ENCODE results near the gene ZNF234.
A peak's percentile ranks its signal among the peaks of the same experiment; 100 is the strongest.
"Not testable (repeated sequence)": the region's sequence is repeated elsewhere in the genome, so short reads cannot be mapped to it uniquely, and the experiment has no call there.

ZNF234 gene

GRCh38 chr19:44113138-44113783 lies 28.1 kb upstream of the ZNF234 start, which contains the start of gene ZNF225:
ZNF225 (plus strand) TSS chr19:44113399; CDS start chr19:44115828, 2,429 bp downstream.
- no peaks in the 10 kb centered on the region for H3K9me2 ChIP-seq (replicated peaks; ENCODE audit: insufficient read depth, low read length)
- H2AFZ ChIP-seq (ENCODE audit: low read length) = peak within 1 kb of the TSS; percentile 98
- H3K4me1 ChIP-seq (ENCODE audit: low read length) = 0 out of 2 replicates have a peak, but pooled peaks cover 3% of the 10 kb centered on the region
- H3K9me3 ChIP-seq (replicated peaks; ENCODE audit: insufficient read depth, low read length) = no peaks in the 10 kb centered on the region
- DNase-seq = peak; percentile 96
- H3K4me3 ChIP-seq (ENCODE audit: low read length) = peak within 1 kb of the TSS; percentile 87
- H3K4me2 ChIP-seq (ENCODE audit: low read depth, low read length) = peak within 1 kb of the TSS; percentile 98
- TF ChIP-seq EZH2phosphoT487 (IDR thresholded peaks at IDR 0.05; ENCODE audit: low read length) (no peak), EZH2 (optimal IDR thresholded peaks at IDR 0.05; ENCODE audit: low read depth, low read length) (no peak), CTCF (IDR thresholded peaks at IDR 0.05; ENCODE audit: low read length) (no peak)
- no peaks in the 10 kb centered on the region for H3F3A ChIP-seq (ENCODE audit: insufficient read depth, low read length)
- H3K27ac ChIP-seq (ENCODE audit: low read length) = no peak within 1 kb of the TSS
- H3K9ac ChIP-seq (ENCODE audit: low read length) = peak within 1 kb of the TSS; percentile 47; the same call in 1 of the 2 replicates
- H4K20me1 ChIP-seq (ENCODE audit: insufficient read depth, low read length) = no peaks in the 10 kb centered on the region
- H3K27me3 ChIP-seq (replicated peaks; ENCODE audit: insufficient read depth, low read length) = no peaks in the 10 kb centered on the region
- H3K79me2 ChIP-seq (ENCODE audit: low read length) = no peaks in the 10 kb centered on the region
- no peaks in the 10 kb centered on the region for H3K36me3 ChIP-seq (replicated peaks; ENCODE audit: insufficient read depth, low read length)

- H3K79me2 ChIP-seq (ENCODE audit: low read length) = no peaks in the 10 kb centered on the region
- H3K4me1 ChIP-seq (ENCODE audit: low read length) = 0 out of 2 replicates have a peak, but pooled peaks cover 3% of the 10 kb centered on the region
- H2AFZ ChIP-seq (ENCODE audit: low read length) = peak overlapping the region; percentile 98
- TF ChIP-seq CTCF (IDR thresholded peaks at IDR 0.05; ENCODE audit: low read length) = no peak
- H3K4me2 ChIP-seq (ENCODE audit: low read depth, low read length) = peak overlapping the region; percentile 98
- no peaks in the 10 kb centered on the region for H3K36me3 ChIP-seq (replicated peaks; ENCODE audit: insufficient read depth, low read length)
- H3K27ac ChIP-seq (ENCODE audit: low read length) = no peak overlapping the region
- H3K4me3 ChIP-seq (ENCODE audit: low read length) = peak overlapping the region; percentile 87
- peak overlapping the region; percentile 47; the same call in 1 of the 2 replicates for H3K9ac ChIP-seq (ENCODE audit: low read length)
- no peaks in the 10 kb centered on the region for H3K9me3 ChIP-seq (replicated peaks; ENCODE audit: insufficient read depth, low read length)
- no peaks in the 10 kb centered on the region for H3F3A ChIP-seq (ENCODE audit: insufficient read depth, low read length)
- no peaks in the 10 kb centered on the region for H4K20me1 ChIP-seq (ENCODE audit: insufficient read depth, low read length)
- no peaks in the 10 kb centered on the region for H3K27me3 ChIP-seq (replicated peaks; ENCODE audit: insufficient read depth, low read length)
- no peaks in the 10 kb centered on the region for H3K9me2 ChIP-seq (replicated peaks; ENCODE audit: insufficient read depth, low read length)
- DNase-seq = no peak
Measured at GRCh38 chr19:44113784-44114390, 27.5 kb upstream of the ZNF234 start.

GRCh38 chr19:44121162-44121561 lies 20.2 kb upstream of the ZNF234 start:
- not testable (repeated sequence) for H3K4me3 ChIP-seq (ENCODE audit: low read length); DNase-seq; H3K9ac ChIP-seq (ENCODE audit: low read length); H3K4me2 ChIP-seq (ENCODE audit: low read depth, low read length); H4K20me1 ChIP-seq (ENCODE audit: insufficient read depth, low read length); H2AFZ ChIP-seq (ENCODE audit: low read length); H3K4me1 ChIP-seq (ENCODE audit: low read length); H3K27me3 ChIP-seq (replicated peaks; ENCODE audit: insufficient read depth, low read length); H3K9me2 ChIP-seq (replicated peaks; ENCODE audit: insufficient read depth, low read length); H3K36me3 ChIP-seq (replicated peaks; ENCODE audit: insufficient read depth, low read length); H3K79me2 ChIP-seq (ENCODE audit: low read length); H3F3A ChIP-seq (ENCODE audit: insufficient read depth, low read length); H3K9me3 ChIP-seq (replicated peaks; ENCODE audit: insufficient read depth, low read length); H3K27ac ChIP-seq (ENCODE audit: low read length)

GRCh38 chr19:44131955-44132354 lies 9.4 kb upstream of the ZNF234 start:
- no peak overlapping the region for H3K9ac ChIP-seq (ENCODE audit: low read length)
- no peak for DNase-seq
- no peak overlapping the region for H2AFZ ChIP-seq (ENCODE audit: low read length)
- H3F3A ChIP-seq (ENCODE audit: insufficient read depth, low read length) = no peaks in the 10 kb centered on the region
- TF ChIP-seq CTCF (IDR thresholded peaks at IDR 0.05; ENCODE audit: low read length) (no peak), EZH2phosphoT487 (IDR thresholded peaks at IDR 0.05; ENCODE audit: low read length) (no peak), EZH2 (optimal IDR thresholded peaks at IDR 0.05; ENCODE audit: low read depth, low read length) (no peak)
- H3K79me2 ChIP-seq (ENCODE audit: low read length) = no peaks in the 10 kb centered on the region
- no peaks in the 10 kb centered on the region for H3K36me3 ChIP-seq (replicated peaks; ENCODE audit: insufficient read depth, low read length)
- H4K20me1 ChIP-seq (ENCODE audit: insufficient read depth, low read length) = no peaks in the 10 kb centered on the region
- no peaks in the 10 kb centered on the region for H3K4me1 ChIP-seq (ENCODE audit: low read length)
- no peaks in the 10 kb centered on the region for H3K27me3 ChIP-seq (replicated peaks; ENCODE audit: insufficient read depth, low read length)
- H3K4me2 ChIP-seq (ENCODE audit: low read depth, low read length) = no peak overlapping the region
- H3K9me3 ChIP-seq (replicated peaks; ENCODE audit: insufficient read depth, low read length) = no peaks in the 10 kb centered on the region
- no peak overlapping the region for H3K27ac ChIP-seq (ENCODE audit: low read length)
- H3K4me3 ChIP-seq (ENCODE audit: low read length) = no peak overlapping the region
- H3K9me2 ChIP-seq (replicated peaks; ENCODE audit: insufficient read depth, low read length) = no peaks in the 10 kb centered on the region

All from MM.1S (cell line).